Uterus (tissue), 2 donors: Measurements from ENCODE around the gene PLP2.
"Not testable (repeated sequence)": the region's sequence is repeated elsewhere in the genome, so short reads cannot be mapped to it uniquely, and the experiment has no call there.

Source experiments
- CTCF ChIP-seq, 4 experiments: fragments of 200-600 bp in 2 of 4; fragments of 450-650 bp in 2 of 4; sonication (generic) in 2 of 4; IDR thresholded peaks; one replicate each; pipeline ENCODE4 v1.5.1; 2016 to 2019; ENCODE audit warnings: antibody characterized with exemption in 4 of 4, mild to moderate bottlenecking in 2 of 4, moderate library complexity in 1 of 4
- POLR2A ChIP-seq, 2 donors: fragments of 450-650 bp; IDR thresholded peaks; one replicate each; pipeline ENCODE4 v1.6.1; 2016; ENCODE audit warnings: antibody characterized with exemption in 2 of 2, mild to moderate bottlenecking in 1 of 2, moderate library complexity in 1 of 2

- not testable (repeated sequence) for TF ChIP-seq CTCF, POLR2A (IDR thresholded peaks at IDR 0.05)
These were observed 28.5 kb upstream of the PLP2 start for GRCh38 chrX:49143154-49143553.
